Heart left ventricle (tissue), 13 donors: ENCODE data around the gene LCT.
"Not testable (repeated sequence)": the region's sequence is repeated elsewhere in the genome, so short reads cannot be mapped to it uniquely, and the experiment has no call there.

Source experiments
- CTCF ChIP-seq, 12 donors: fragments of 200-600 bp; sonication (generic) in 4 of 12; IDR thresholded peaks; one replicate each; pipeline versions ENCODE4 v1.5.0 to v1.8.0; 2018 to 2022; ENCODE audit warnings: antibody characterized with exemption in 12 of 12, mild to moderate bottlenecking in 5 of 12
- POLR2A ChIP-seq, 2 donors: fragments of 450-650 bp; IDR thresholded peaks; one replicate each; pipeline ENCODE4 v1.6.1; 2017; ENCODE audit warnings: antibody characterized with exemption in 2 of 2, mild to moderate bottlenecking in 2 of 2, moderate library complexity in 2 of 2
- donor health status: ischemic (EF 13 %, LVEDD 7.1; RV severe dilation, severe dysfunction).
- donor health status: DM: no; HTN: yes; CAD: no.
- donor health status: DM: no; HTN: no; CAD: no.
- donor health status: ischemic (EF 25% LVEDD 6.9; RV normal size, moderate dysfunction).
- donor health status: ischemic (EF 25% LVEDD 5.7; RV mildly dilated, moderate dysfunction).
- donor health status: ischemic (EF 35%, LVEDD 5.7; RV mildly dilated, moderate dysfunction).
- donor health status: nonischemic (EF 11% LVEDD 7.7; RV severe dilation, severe dysfunction).
- donor health status: DM: yes; HTN: yes; CAD: no.
- donor health status: PGD.
- donor health status: ischemic (EF 29% LVEDD 5.4; RV normal size, mild dysfunction).
- donor health status: nonischemic (EF 23%, LVEDD 6.1; RV moderate dilation, normal function).

- TF ChIP-seq CTCF, POLR2A (IDR thresholded peaks at IDR 0.05): not testable (repeated sequence)
These were observed 39.8 kb upstream of the LCT start for GRCh38 chr2:135876770-135877169.
